Fibroblast of pulmonary artery (primary cell): ENCODE results near the gene TBX21.

ENCODE experiments used
- DNase-seq: peaks from one replicate; pipeline ENCODE4 v3.0.0-alpha.2; 2010; ENCODE audit warnings: low read depth
- H3K4me3 ChIP-seq: replicated peaks from 2 replicates; pipeline ENCODE4 v1.5.1; 2011; ENCODE audit warnings: low read depth, mild to moderate bottlenecking, control low read depth, low read length, moderate library complexity
- TF ChIP-seq, protein P1 (sequence below): IDR thresholded peaks from 2 replicates; pipeline ENCODE4 v1.5.1; 2011; ENCODE audit warnings: mild to moderate bottlenecking, control low read depth, low read length, inconsistent platforms; ENCODE audit errors: missing control alignments

Gene TBX21

DNA sequence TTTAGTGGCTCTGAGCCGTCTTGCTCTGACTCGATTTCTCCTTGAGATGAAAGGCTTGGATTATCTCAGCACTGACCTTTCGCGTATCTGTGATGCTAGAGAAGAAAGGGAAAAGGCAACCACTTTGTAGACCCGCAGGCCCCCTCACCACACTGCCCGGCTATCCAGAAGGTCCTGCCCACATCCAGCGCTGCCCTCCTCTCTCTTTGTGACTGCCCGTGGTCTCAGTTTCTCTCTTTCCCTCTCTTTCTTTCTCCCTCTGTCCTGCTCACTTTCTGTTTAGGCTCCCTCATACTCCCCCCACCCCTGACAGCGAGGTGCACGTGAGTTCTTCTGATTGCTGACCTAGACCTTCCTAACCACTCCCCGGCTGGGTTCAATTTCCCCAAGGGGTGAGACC lies 12.8 kb upstream of the TBX21 start:
- TF ChIP-seq, protein P1, sequence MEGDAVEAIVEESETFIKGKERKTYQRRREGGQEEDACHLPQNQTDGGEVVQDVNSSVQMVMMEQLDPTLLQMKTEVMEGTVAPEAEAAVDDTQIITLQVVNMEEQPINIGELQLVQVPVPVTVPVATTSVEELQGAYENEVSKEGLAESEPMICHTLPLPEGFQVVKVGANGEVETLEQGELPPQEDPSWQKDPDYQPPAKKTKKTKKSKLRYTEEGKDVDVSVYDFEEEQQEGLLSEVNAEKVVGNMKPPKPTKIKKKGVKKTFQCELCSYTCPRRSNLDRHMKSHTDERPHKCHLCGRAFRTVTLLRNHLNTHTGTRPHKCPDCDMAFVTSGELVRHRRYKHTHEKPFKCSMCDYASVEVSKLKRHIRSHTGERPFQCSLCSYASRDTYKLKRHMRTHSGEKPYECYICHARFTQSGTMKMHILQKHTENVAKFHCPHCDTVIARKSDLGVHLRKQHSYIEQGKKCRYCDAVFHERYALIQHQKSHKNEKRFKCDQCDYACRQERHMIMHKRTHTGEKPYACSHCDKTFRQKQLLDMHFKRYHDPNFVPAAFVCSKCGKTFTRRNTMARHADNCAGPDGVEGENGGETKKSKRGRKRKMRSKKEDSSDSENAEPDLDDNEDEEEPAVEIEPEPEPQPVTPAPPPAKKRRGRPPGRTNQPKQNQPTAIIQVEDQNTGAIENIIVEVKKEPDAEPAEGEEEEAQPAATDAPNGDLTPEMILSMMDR: no peak
- DNase-seq: no peak
- H3K4me3 ChIP-seq: no peak overlapping the region

DNA sequence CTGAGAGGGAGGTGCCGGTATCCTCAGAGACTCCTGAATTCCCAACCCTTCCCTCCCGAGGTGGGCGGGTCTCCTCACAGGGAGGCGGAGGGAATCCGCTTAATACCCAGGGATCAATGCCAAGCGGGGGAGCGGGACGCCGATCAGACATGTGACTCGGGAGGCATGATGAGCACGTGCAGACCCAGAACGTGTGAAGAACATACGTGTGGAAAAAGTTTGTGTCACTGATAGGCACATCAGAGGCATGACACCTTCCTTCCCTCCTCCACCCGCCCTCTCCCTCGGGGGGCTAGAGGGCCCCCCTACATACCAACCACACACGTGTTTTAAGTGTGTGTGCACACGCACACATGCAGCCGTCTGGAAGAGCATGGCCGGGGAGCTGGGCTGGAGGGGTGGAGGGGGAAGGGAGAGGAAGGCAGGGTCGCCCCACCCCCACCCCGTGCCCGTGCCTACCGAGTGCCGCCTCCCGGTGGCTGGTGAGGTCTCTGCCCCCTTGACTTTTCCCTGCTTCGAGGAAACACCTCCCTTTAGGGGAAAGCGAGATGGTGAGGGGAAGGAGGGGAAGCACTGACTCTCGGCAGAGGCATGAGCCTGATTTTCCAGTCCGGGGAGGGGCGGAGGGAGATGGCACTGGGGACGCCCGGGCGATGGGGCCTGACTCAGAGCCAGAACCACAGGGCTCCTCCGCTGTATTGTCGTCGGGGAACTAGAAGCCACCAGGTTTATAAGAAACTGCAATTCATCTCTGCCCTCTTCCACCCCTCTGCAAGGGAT lies 12.1 kb upstream of the TBX21 start:
- no peak overlapping the region for H3K4me3 ChIP-seq
- no peak for DNase-seq
- TF ChIP-seq, protein P1: no peak

DNA sequence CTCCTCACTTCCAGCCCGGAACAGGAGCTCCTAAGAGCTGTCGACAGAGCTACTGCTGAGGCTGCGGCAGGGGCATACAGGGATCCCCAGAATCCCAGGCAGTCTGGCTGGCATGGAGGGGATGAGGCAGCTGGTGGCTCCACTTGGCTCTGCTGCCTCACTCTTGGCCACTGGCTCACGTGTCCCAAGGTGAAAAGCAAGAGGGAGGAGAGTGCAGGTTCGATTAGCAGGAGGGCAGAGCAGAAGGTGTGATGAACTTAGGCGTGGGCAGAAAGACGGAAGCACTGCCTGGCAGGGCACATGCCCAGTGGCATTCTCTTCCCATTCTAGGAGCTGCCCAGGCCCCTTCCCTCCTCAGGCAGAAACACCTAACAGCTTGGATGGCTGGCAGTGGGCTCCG lies 11.3 kb upstream of the TBX21 start:
- DNase-seq: no peak
- no peak overlapping the region for H3K4me3 ChIP-seq
- TF ChIP-seq, protein P1: no peak

DNA sequence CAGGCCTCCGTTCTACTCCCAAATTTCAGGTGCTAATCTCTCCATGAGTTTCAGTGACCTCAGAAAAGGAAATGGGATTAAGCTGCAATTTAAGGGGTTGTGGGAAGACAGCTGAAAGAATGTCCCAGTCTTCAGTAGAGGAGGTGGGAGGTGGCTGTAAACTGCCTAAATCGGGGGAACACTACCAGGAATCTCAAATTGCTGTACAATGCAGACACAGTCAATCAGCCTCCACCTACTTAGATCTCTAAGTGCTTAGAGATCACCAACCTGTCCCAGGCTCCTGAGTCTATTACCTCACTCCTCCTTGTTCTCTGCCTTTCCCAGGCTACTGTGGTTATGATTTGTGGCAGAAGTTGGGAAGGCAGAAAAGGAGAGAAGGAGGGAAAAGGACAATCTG lies 8.3 kb upstream of the TBX21 start:
- DNase-seq: no peak
- H3K4me3 ChIP-seq: no peak overlapping the region
- TF ChIP-seq, protein P1: no peak

DNA sequence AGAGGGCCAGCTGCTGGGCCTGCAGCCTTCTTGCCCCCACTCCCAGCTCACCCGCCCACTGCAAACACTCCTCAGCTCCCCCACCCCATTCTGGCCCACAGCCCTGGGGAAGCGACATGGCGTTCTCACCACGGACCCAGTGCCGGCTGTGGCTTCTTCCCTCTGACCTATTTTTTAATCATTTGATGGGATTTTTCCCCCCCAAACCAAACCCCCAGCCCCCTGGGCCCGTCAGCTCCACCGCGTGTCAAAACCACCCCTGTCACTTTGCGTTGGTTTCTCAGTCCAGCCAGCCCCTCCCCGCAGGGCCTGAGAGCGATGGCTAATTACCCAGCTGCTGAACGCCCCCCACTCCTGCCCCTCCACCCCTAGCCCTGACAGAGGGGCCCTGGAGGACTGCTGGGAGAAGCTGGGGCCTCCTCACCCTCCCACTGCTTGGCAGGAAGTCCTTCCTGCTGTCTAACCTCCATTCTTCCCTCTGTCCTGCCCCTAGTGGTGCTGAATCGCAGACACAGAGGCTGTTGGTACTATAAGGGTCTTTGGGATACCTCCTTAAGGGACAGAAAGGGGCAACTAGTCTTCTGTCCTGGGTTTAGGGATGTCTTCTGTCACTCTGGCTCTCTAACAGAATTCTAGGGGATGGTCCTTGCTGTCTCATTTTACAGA lies 7.5 kb upstream of the TBX21 start:
- TF ChIP-seq, protein P1: peak; percentile 14
- no peak overlapping the region for H3K4me3 ChIP-seq
- DNase-seq: no peak

DNA sequence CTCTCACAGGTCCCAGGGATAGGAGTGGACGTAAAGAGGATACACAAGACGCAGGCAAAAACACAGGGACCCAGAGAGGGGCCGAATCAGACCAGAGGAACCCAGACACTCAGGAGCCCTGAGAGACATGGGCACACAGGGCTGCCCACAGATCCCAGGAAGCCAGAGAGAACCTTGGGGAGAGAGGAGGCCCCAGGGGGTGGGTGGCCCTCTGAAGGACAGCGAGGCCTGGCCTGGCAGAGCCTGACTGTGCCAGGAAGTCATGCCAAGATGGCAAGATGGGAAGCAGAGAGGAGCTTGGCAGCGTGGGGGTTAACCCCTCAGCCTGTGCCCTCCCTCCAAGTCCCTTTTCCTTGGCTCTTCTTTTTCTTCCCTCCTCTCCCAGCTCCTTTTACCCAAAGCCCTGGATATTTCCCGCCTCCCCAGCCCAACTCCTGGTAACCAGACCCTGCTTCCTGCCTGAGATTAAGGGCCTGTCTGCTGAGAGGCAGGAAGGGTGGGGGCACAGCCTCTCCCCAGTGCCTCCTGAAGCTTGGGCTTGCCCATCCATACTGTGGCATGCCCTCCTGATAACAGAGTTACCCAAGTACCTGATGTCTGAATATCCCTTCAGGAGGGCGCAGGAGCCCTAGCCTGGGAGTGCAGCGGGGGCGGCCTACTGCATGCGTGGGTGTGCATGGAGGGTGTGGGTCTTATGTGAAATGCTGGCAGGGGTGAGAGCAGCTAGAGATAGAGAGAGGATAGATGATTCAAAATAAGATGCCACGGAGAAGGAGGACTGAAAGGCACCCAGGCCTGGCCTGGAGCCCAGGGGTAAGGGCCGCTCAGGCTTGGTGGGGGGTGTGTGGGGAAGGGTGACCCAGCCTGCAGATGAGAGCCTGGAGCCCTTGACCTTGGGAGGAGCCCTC lies 6.0 kb upstream of the TBX21 start:
- no peak overlapping the region for H3K4me3 ChIP-seq
- DNase-seq: no peak
- TF ChIP-seq, protein P1: no peak
